PC-9 (cell line): ENCODE measurements around the gene TRIM15.

Source experiments
- EZH2 ChIP-seq: fragments of 200-600 bp; sonication (generic); IDR thresholded peaks from 2 replicates; pipeline ENCODE4 v1.8.0; 2017; ENCODE audit warnings: antibody characterized with exemption, low read depth
- TF ChIP-seq, protein P1 (sequence below): fragments of 200-600 bp; sonication (generic); conservative IDR thresholded peaks from 2 replicates; pipeline ENCODE4 v1.6.1; 2017; ENCODE audit warnings: mixed run types, antibody characterized with exemption, mild to moderate bottlenecking, moderate library complexity

DNA sequence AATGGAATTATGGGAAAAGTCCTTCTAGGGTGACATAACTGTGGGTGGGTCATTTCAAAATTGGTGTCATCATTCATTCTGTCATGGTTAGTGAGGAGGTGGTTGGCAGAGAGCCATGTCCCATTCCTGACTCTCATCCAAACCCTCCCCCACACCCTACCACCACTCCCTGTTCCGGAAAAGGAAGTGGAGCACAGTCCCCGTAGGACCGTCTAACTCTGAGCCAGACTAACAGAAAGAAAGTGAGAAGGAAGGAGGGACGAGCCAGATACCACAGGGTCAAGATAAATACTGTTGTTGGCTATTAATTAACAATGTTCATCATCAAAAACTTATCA lies 7.1 kb upstream of the TRIM15 start:
- TF ChIP-seq, protein P1, sequence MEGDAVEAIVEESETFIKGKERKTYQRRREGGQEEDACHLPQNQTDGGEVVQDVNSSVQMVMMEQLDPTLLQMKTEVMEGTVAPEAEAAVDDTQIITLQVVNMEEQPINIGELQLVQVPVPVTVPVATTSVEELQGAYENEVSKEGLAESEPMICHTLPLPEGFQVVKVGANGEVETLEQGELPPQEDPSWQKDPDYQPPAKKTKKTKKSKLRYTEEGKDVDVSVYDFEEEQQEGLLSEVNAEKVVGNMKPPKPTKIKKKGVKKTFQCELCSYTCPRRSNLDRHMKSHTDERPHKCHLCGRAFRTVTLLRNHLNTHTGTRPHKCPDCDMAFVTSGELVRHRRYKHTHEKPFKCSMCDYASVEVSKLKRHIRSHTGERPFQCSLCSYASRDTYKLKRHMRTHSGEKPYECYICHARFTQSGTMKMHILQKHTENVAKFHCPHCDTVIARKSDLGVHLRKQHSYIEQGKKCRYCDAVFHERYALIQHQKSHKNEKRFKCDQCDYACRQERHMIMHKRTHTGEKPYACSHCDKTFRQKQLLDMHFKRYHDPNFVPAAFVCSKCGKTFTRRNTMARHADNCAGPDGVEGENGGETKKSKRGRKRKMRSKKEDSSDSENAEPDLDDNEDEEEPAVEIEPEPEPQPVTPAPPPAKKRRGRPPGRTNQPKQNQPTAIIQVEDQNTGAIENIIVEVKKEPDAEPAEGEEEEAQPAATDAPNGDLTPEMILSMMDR: no peak
- TF ChIP-seq EZH2: no peak
